Gastroesophageal sphincter (tissue), 4 donors: Measurements from ENCODE around the gene NFIL3. TPM values are rescaled to one million over a fixed set of nuclear protein-coding genes. Genes with fewer than 3 reads are reported as not detected.

Experiments
- ATAC-seq: fragments of 150-250 bp; one replicate; pipeline ENCODE4 v1.9.1; 2016; ENCODE audit warnings: mild to moderate bottlenecking, moderate library complexity
- H3K27ac ChIP-seq, 4 donors: fragments of 200-600 bp; sonication (generic) in 3 of 4; 1 replicate in 3 of 4; 2 replicates in 1 of 4; pipeline ENCODE4 v1.5.1; 2016 to 2019
- H3K27me3 ChIP-seq: fragments of 200-600 bp; sonication (generic); one replicate; pipeline ENCODE4 v1.5.1; 2019
- H3K36me3 ChIP-seq, 2 donors: fragments of 200-600 bp; sonication (generic); one replicate each; pipeline ENCODE4 v1.5.1; 2019; ENCODE audit warnings: control low read depth in 1 of 2
- H3K4me1 ChIP-seq, 3 donors: fragments of 200-600 bp; sonication (generic); 1 replicate in 2 of 3; 2 replicates in 1 of 3; pipeline ENCODE4 v1.5.1; 2016 to 2019; ENCODE audit warnings: control low read depth in 2 of 3
- H3K4me3 ChIP-seq, 2 donors: fragments of 200-600 bp; sonication (generic); one replicate each; pipeline ENCODE4 v1.5.1; 2019; ENCODE audit warnings: mild to moderate bottlenecking in 1 of 2, moderate library complexity in 1 of 2
- H3K9me3 ChIP-seq, 3 donors: fragments of 200-600 bp; sonication (generic); one replicate each; pipeline ENCODE4 v1.5.1; 2017 to 2019; ENCODE audit warnings: control low read depth in 2 of 3
- CTCF ChIP-seq, 4 experiments: fragments of 200-600 bp in 2 of 4; fragments of 450-650 bp in 2 of 4; sonication (generic) in 1 of 4; IDR thresholded peaks; one replicate each; pipeline ENCODE4 v1.5.1; 2017 to 2019; ENCODE audit warnings: antibody characterized with exemption in 4 of 4, mild to moderate bottlenecking in 2 of 4, moderate library complexity in 2 of 4
- EP300 ChIP-seq: sonication (generic); formaldehyde crosslinking; IDR thresholded peaks from one replicate; pipeline ENCODE4 v1.6.1; 2017; ENCODE audit warnings: antibody characterized with exemption, mild to moderate bottlenecking
- POLR2A ChIP-seq, 2 donors: fragments of 450-650 bp; IDR thresholded peaks; one replicate each; pipeline ENCODE4 v1.6.1; 2017; ENCODE audit warnings: antibody characterized with exemption in 2 of 2, mild to moderate bottlenecking in 2 of 2, moderate library complexity in 1 of 2
- POLR2AphosphoS5 ChIP-seq: sonication (generic); formaldehyde crosslinking; IDR thresholded peaks from one replicate; pipeline ENCODE4 v1.6.1; 2017; ENCODE audit warnings: antibody characterized with exemption
- WGBS, 2 donors: methylation state at CpG; one replicate each; pipeline ENCODE4 v1.1.5; 2018; ENCODE audit warnings: low coverage in 1 of 2; 5-methylcytosine and 5-hydroxymethylcytosine counted together
- total RNA-seq, 4 donors: library from RNA; depleted of rRNA; stranded (reverse); fragments of >200 nt; gene quantifications; one replicate each; pipeline ENCODE4 v1.1.0, GENCODE V29; 2016

NFIL3 gene
- total RNA-seq, 4 donors from 2014 or later = 16.8 to 64.8 (median 28.2) TPM

GRCh38 chr9:91427873-91428272, 4.2 kb upstream of the NFIL3 start:
- H3K27ac ChIP-seq = peak overlapping the region in 1 of 4 donors; percentile 22
- TF ChIP-seq POLR2AphosphoS5 = peak; percentile 45
- TF ChIP-seq EP300 = no peak
- whole genome bisulfite sequencing, 2 donors = 69% methylated on average over 2 of the region's 2 CpGs; no CpG with 5 or more reads in 1 of the 2 donors
- no peaks in the 10 kb centered on the region for H3K36me3 ChIP-seq
- no peaks in the 10 kb centered on the region for H3K27me3 ChIP-seq
- no peaks in the 10 kb centered on the region for H3K9me3 ChIP-seq
- ATAC-seq = no peak
- H3K4me1 ChIP-seq = peaks cover 0 to 9% (median 0%) of the 10 kb centered on the region in 3 donors
- no peak overlapping the region for H3K4me3 ChIP-seq

- peak overlapping the region in 3 of 4 donors; percentile 98 to 100 (median 98) for H3K27ac ChIP-seq
- TF ChIP-seq CTCF (IDR thresholded peaks at IDR 0.05) = peak in 2 of 4 experiments; percentile 46 to 56
- no peak for TF ChIP-seq POLR2A (IDR thresholded peaks at IDR 0.05)
- H3K4me1 ChIP-seq = peaks cover 0 to 20% (median 0%) of the 10 kb centered on the region in 3 donors
- no peaks in the 10 kb centered on the region for H3K36me3 ChIP-seq
- no peak overlapping the region for H3K4me3 ChIP-seq
- no peaks in the 10 kb centered on the region for H3K9me3 ChIP-seq
- 25 to 52% methylated on average over 3 of the region's 3 CpGs for WGBS, 2 donors
- ATAC-seq = no peak
- no peaks in the 10 kb centered on the region for H3K27me3 ChIP-seq
These were observed 2.6 kb upstream of the NFIL3 start for GRCh38 chr9:91426123-91426745.

GRCh38 chr9:91425271-91425670, 1.6 kb upstream of the NFIL3 start:
- 71 to 74% methylated on average over 9 of the region's 9 CpGs for WGBS, 2 donors
- Histone ChIP-seq H3K9me3 (no peaks in the 10 kb centered on the region), H3K27me3 (no peaks in the 10 kb centered on the region), H3K4me1 (peaks cover 0 to 29% (median 4%) of the 10 kb centered on the region in 3 donors), H3K27ac (peak overlapping the region; percentile 97 to 100 (median 98)), H3K4me3 (peak overlapping the region in 1 of 2 donors; percentile 90), H3K36me3 (no peaks in the 10 kb centered on the region)
- ATAC-seq = no peak
- TF ChIP-seq POLR2AphosphoS5 (no peak), POLR2A (IDR thresholded peaks at IDR 0.05) (no peak), EP300 (no peak), CTCF (IDR thresholded peaks at IDR 0.05) (no peak)

GRCh38 chr9:91424403-91425176, 958 bp upstream of the NFIL3 start:
- Histone ChIP-seq H3K27ac (peak overlapping the region; percentile 97 to 100 (median 98)), H3K9me3 (no peaks in the 10 kb centered on the region), H3K4me3 (peak overlapping the region; percentile 80 to 90), H3K36me3 (no peaks in the 10 kb centered on the region), H3K27me3 (no peaks in the 10 kb centered on the region), H3K4me1 (peaks cover 0 to 36% (median 8%) of the 10 kb centered on the region in 3 donors)
- WGBS, 2 donors = 9 to 15% methylated on average over 6 to 17 of the region's 67 CpGs
- peak; percentile 70 for ATAC-seq
- TF ChIP-seq CTCF (IDR thresholded peaks at IDR 0.05) (peak in 3 of 4 experiments; percentile 22 to 37 (median 27)), EP300 (peak; percentile 31), POLR2AphosphoS5 (peak; percentile 94), POLR2A (IDR thresholded peaks at IDR 0.05) (peak; percentile 29 to 39)

- TF ChIP-seq CTCF (IDR thresholded peaks at IDR 0.05) (peak in 3 of 4 experiments; percentile 44 to 49 (median 49)), EP300 (peak; percentile 48), POLR2A (IDR thresholded peaks at IDR 0.05) (peak; percentile 26 to 27), POLR2AphosphoS5 (peak; percentile 90)
- peaks cover 3 to 52% (median 11%) of the 10 kb centered on the region in 3 donors for H3K4me1 ChIP-seq
- 1 to 2% methylated on average over 13 to 25 of the region's 76 CpGs for WGBS, 2 donors
These were observed 597 bp downstream of the NFIL3 start for GRCh38 chr9:91422758-91423711.

More at GRCh38 chr9:91422758-91423711, 597 bp downstream of the NFIL3 start:
- Histone ChIP-seq H3K27me3 (no peaks in the 10 kb centered on the region), H3K9me3 (no peaks in the 10 kb centered on the region), H3K4me3 (peak overlapping the region; percentile 90 to 98), H3K36me3 (no peaks in the 10 kb centered on the region), H3K27ac (peak overlapping the region; percentile 90 to 98 (median 95))
- ATAC-seq = peak; percentile 28
